Stimulated activated memory B cell treated with anti-CD40 and anti-IgM and Interleukin-4, amounts not matched to agents 10 μg/mL and 1 μg/mL and 100 μg/mL, for 72 hours (primary cell): ENCODE data around the gene HLA-A.
"Not testable (repeated sequence)": the region's sequence is repeated elsewhere in the genome, so short reads cannot be mapped to it uniquely, and the experiment has no call there.

Experiments
- ATAC-seq: fragments of 150-1000 bp; cut with Tn5 transposase; 2 replicates; pipeline ENCODE4 v1.10.0; 2021
- H3K27ac Mint-ChIP-seq: one replicate; pipeline ENCODE4 v1.8.0; 2022; ENCODE audit warnings: mild to moderate bottlenecking, mixed read lengths
- H3K27me3 Mint-ChIP-seq: one replicate; pipeline ENCODE4 v1.8.0; 2022; ENCODE audit warnings: mixed read lengths
- H3K36me3 Mint-ChIP-seq: one replicate; pipeline ENCODE4 v1.8.0; 2022; ENCODE audit warnings: mixed read lengths
- H3K4me1 Mint-ChIP-seq: one replicate; pipeline ENCODE4 v1.8.0; 2022; ENCODE audit warnings: mixed read lengths
- H3K4me3 Mint-ChIP-seq: one replicate; pipeline ENCODE4 v1.8.0; 2022; ENCODE audit warnings: mild to moderate bottlenecking, moderate library complexity, mixed read lengths
- H3K9me3 Mint-ChIP-seq: one replicate; pipeline ENCODE4 v1.8.0; 2022; ENCODE audit warnings: mixed read lengths

Gene HLA-A

GRCh38 chr6:29946223-29947076, 4.1 kb downstream of the HLA-A start:
- no peak for ATAC-seq

GRCh38 chr6:29947077-29947980, 5.0 kb downstream of the HLA-A start:
- Mint-ChIP-seq H3K27me3 (no peaks in the 10 kb centered on the region), H3K4me1 (peaks cover 50% of the 10 kb centered on the region), H3K27ac (no peak overlapping the region), H3K9me3 (no peaks in the 10 kb centered on the region), H3K4me3 (no peak overlapping the region), H3K36me3 (peaks cover 73% of the 10 kb centered on the region)
- no peak for ATAC-seq

More at GRCh38 chr6:29946223-29947076, 4.1 kb downstream of the HLA-A start:
- H3K27me3 Mint-ChIP-seq, result no peaks in the 10 kb centered on the region
- peak overlapping the region; percentile 100 for H3K27ac Mint-ChIP-seq
- H3K4me1 Mint-ChIP-seq, result peaks cover 55% of the 10 kb centered on the region
- peaks cover 75% of the 10 kb centered on the region for H3K36me3 Mint-ChIP-seq
- H3K9me3 Mint-ChIP-seq, result no peaks in the 10 kb centered on the region
- H3K4me3 Mint-ChIP-seq, result peak overlapping the region; percentile 94

GRCh38 chr6:29948277-29948676, 5.9 kb downstream of the HLA-A start:
- peaks cover 50% of the 10 kb centered on the region for H3K4me1 Mint-ChIP-seq
- ATAC-seq, result peak; percentile 22
- H3K4me3 Mint-ChIP-seq, result no peak overlapping the region
- H3K27me3 Mint-ChIP-seq, result no peaks in the 10 kb centered on the region
- peaks cover 63% of the 10 kb centered on the region for H3K36me3 Mint-ChIP-seq
- H3K27ac Mint-ChIP-seq, result no peak overlapping the region
- H3K9me3 Mint-ChIP-seq, result no peaks in the 10 kb centered on the region

GRCh38 chr6:29949934-29950333, 7.6 kb downstream of the HLA-A start:
- H3K9me3 Mint-ChIP-seq, result no peaks in the 10 kb centered on the region
- H3K4me1 Mint-ChIP-seq, result peaks cover 43% of the 10 kb centered on the region
- no peaks in the 10 kb centered on the region for H3K27me3 Mint-ChIP-seq
- peaks cover 47% of the 10 kb centered on the region for H3K36me3 Mint-ChIP-seq
- H3K27ac Mint-ChIP-seq, result no peak overlapping the region
- no peak for ATAC-seq
- H3K4me3 Mint-ChIP-seq, result no peak overlapping the region

GRCh38 chr6:29951882-29952281, 9.6 kb downstream of the HLA-A start:
- H3K4me3 Mint-ChIP-seq, result no peak overlapping the region
- H3K27ac Mint-ChIP-seq, result no peak overlapping the region
- no peaks in the 10 kb centered on the region for H3K9me3 Mint-ChIP-seq
- H3K27me3 Mint-ChIP-seq, result no peaks in the 10 kb centered on the region
- H3K36me3 Mint-ChIP-seq, result peaks cover 27% of the 10 kb centered on the region
- H3K4me1 Mint-ChIP-seq, result peaks cover 23% of the 10 kb centered on the region
- ATAC-seq, result no peak

- H3K27me3 Mint-ChIP-seq, result no peaks in the 10 kb centered on the region
Observed at GRCh38 chr6:29953001-29953441, 10.7 kb downstream of the HLA-A start.

GRCh38 chr6:29953686-29954085, 11.4 kb downstream of the HLA-A start:
- Mint-ChIP-seq H3K4me3 (no peak overlapping the region), H3K36me3 (peaks cover 10% of the 10 kb centered on the region), H3K27ac (no peak overlapping the region), H3K9me3 (no peaks in the 10 kb centered on the region), H3K4me1 (peaks cover 20% of the 10 kb centered on the region), H3K27me3 (no peaks in the 10 kb centered on the region)
- ATAC-seq, result no peak

More at GRCh38 chr6:29953001-29953441, 10.7 kb downstream of the HLA-A start:
- ATAC-seq, result no peak
- H3K4me3 Mint-ChIP-seq, result no peak overlapping the region
- H3K36me3 Mint-ChIP-seq, result peaks cover 16% of the 10 kb centered on the region
- no peaks in the 10 kb centered on the region for H3K9me3 Mint-ChIP-seq
- peaks cover 20% of the 10 kb centered on the region for H3K4me1 Mint-ChIP-seq
- no peak overlapping the region for H3K27ac Mint-ChIP-seq

- Mint-ChIP-seq H3K9me3 (no peaks in the 10 kb centered on the region), H3K4me1 (peaks cover 20% of the 10 kb centered on the region), H3K36me3 (peaks cover 4% of the 10 kb centered on the region), H3K4me3 (no peak overlapping the region), H3K27me3 (no peaks in the 10 kb centered on the region), H3K27ac (no peak overlapping the region)
- ATAC-seq, result no peak
Observed at GRCh38 chr6:29954272-29954671, 11.9 kb downstream of the HLA-A start.

GRCh38 chr6:29955783-29956182, 13.5 kb downstream of the HLA-A start:
- H3K36me3 Mint-ChIP-seq, result no peaks in the 10 kb centered on the region
- no peaks in the 10 kb centered on the region for H3K9me3 Mint-ChIP-seq
- no peak overlapping the region for H3K4me3 Mint-ChIP-seq
- no peak overlapping the region for H3K27ac Mint-ChIP-seq
- no peak for ATAC-seq
- H3K4me1 Mint-ChIP-seq, result peaks cover 22% of the 10 kb centered on the region
- no peaks in the 10 kb centered on the region for H3K27me3 Mint-ChIP-seq

GRCh38 chr6:29956518-29956917, 14.2 kb downstream of the HLA-A start:
- Mint-ChIP-seq H3K4me3 (no peak overlapping the region), H3K27me3 (no peaks in the 10 kb centered on the region), H3K4me1 (peaks cover 22% of the 10 kb centered on the region), H3K36me3 (no peaks in the 10 kb centered on the region), H3K27ac (no peak overlapping the region), H3K9me3 (no peaks in the 10 kb centered on the region)
- no peak for ATAC-seq

GRCh38 chr6:29958046-29958445, 15.7 kb downstream of the HLA-A start:
- H3K36me3 Mint-ChIP-seq, result no peaks in the 10 kb centered on the region
- no peaks in the 10 kb centered on the region for H3K27me3 Mint-ChIP-seq
- H3K27ac Mint-ChIP-seq, result peak overlapping the region; percentile 5
- peaks cover 22% of the 10 kb centered on the region for H3K4me1 Mint-ChIP-seq
- ATAC-seq, result no peak
- H3K4me3 Mint-ChIP-seq, result no peak overlapping the region
- H3K9me3 Mint-ChIP-seq, result no peaks in the 10 kb centered on the region

GRCh38 chr6:29958921-29959320, 16.6 kb downstream of the HLA-A start:
- peaks cover 22% of the 10 kb centered on the region for H3K4me1 Mint-ChIP-seq
- no peaks in the 10 kb centered on the region for H3K27me3 Mint-ChIP-seq
- no peaks in the 10 kb centered on the region for H3K9me3 Mint-ChIP-seq
- peak overlapping the region; percentile 5 for H3K27ac Mint-ChIP-seq
- no peak for ATAC-seq
- no peak overlapping the region for H3K4me3 Mint-ChIP-seq
- no peaks in the 10 kb centered on the region for H3K36me3 Mint-ChIP-seq

GRCh38 chr6:29959467-29959866, 17.1 kb downstream of the HLA-A start:
- Mint-ChIP-seq H3K4me1 (peaks cover 22% of the 10 kb centered on the region), H3K27me3 (no peaks in the 10 kb centered on the region), H3K4me3 (no peak overlapping the region), H3K27ac (peak overlapping the region; percentile 5), H3K36me3 (no peaks in the 10 kb centered on the region), H3K9me3 (no peaks in the 10 kb centered on the region)
- peak; percentile 53 for ATAC-seq

- Mint-ChIP-seq H3K4me1 (peaks cover 45% of the 10 kb centered on the region), H3K27me3 (no peaks in the 10 kb centered on the region), H3K27ac (no peak overlapping the region), H3K4me3 (no peak overlapping the region), H3K9me3 (no peaks in the 10 kb centered on the region), H3K36me3 (no peaks in the 10 kb centered on the region)
- no peak for ATAC-seq
Observed at GRCh38 chr6:29961966-29962365, 19.6 kb downstream of the HLA-A start.

- H3K27ac Mint-ChIP-seq, H3K9me3 Mint-ChIP-seq, ATAC-seq, H3K27me3 Mint-ChIP-seq, H3K36me3 Mint-ChIP-seq, H3K4me3 Mint-ChIP-seq: not testable (repeated sequence)
- H3K4me1 Mint-ChIP-seq, result peaks cover 35% of the 10 kb centered on the region
Observed at GRCh38 chr6:29963697-29964096, 21.4 kb downstream of the HLA-A start.
